Keratinocyte (primary cell): ENCODE results near the gene THAP11. TPM values are rescaled to one million over a fixed set of nuclear protein-coding genes. Genes with fewer than 3 reads are reported as not detected.

Experiments used
- DNase-seq: peaks from one replicate; pipeline ENCODE4 v3.0.0-alpha.2; 2011; ENCODE audit warnings: low read depth, missing footprints, low spot score
- FAIRE-seq: peaks from 2 replicates; lab custom pipeline; 2011; peaks lifted over from hg19 to GRCh38; lab: Jason Lieb, UNC
- H2AFZ ChIP-seq: 2 replicates; pipeline ENCODE4 v1.6.0; 2012; ENCODE audit warnings: low read length, control low read depth, inconsistent platforms; ENCODE audit not compliant: control insufficient read depth
- H3K27ac ChIP-seq: 2 replicates; pipeline ENCODE4 v1.5.1; 2011; ENCODE audit warnings: low read length; ENCODE audit not compliant: control insufficient read depth, insufficient read depth
- H3K27me3 ChIP-seq: 3 replicates; pipeline ENCODE4 v1.6.0; 2011; ENCODE audit warnings: low read length; ENCODE audit not compliant: control insufficient read depth, insufficient read depth; ENCODE audit errors: extremely low read depth
- H3K36me3 ChIP-seq, 2 experiments: 2 replicates in 1 of 2; 3 replicates in 1 of 2; pipeline ENCODE4 v1.5.1; 2011; ENCODE audit warnings: low read length in 2 of 2, mild to moderate bottlenecking in 1 of 2; ENCODE audit not compliant: control insufficient read depth in 2 of 2, insufficient read depth in 2 of 2; ENCODE audit errors: extremely low read depth in 1 of 2
- H3K4me1 ChIP-seq: 3 replicates; pipeline ENCODE4 v1.5.1; 2011; ENCODE audit warnings: low read length; ENCODE audit not compliant: control insufficient read depth, insufficient read depth; ENCODE audit errors: extremely low read depth
- H3K4me2 ChIP-seq: 3 replicates; pipeline ENCODE4 v1.6.0; 2011; ENCODE audit warnings: low read depth, low read length; ENCODE audit not compliant: control insufficient read depth, insufficient read depth; ENCODE audit errors: extremely low read depth
- H3K4me3 ChIP-seq, 3 experiments: fragments of 200-600 bp in 1 of 3; sonication (generic) in 1 of 3; 2 replicates in 2 of 3; 3 replicates in 1 of 3; pipeline ENCODE4 v1.5.1; 2011 to 2016; ENCODE audit warnings: low read length in 3 of 3, mild to moderate bottlenecking in 3 of 3, control low read depth in 2 of 3, inconsistent platforms in 1 of 3, low read depth in 1 of 3, mixed read lengths in 1 of 3, mixed run types in 1 of 3, moderate library complexity in 1 of 3; ENCODE audit not compliant: control insufficient read depth in 2 of 3, insufficient read depth in 2 of 3; ENCODE audit errors: extremely low read depth in 1 of 3
- H3K79me2 ChIP-seq: 2 replicates; pipeline ENCODE4 v1.6.0; 2012; ENCODE audit warnings: low read length; ENCODE audit not compliant: control insufficient read depth, insufficient read depth
- H3K9ac ChIP-seq: 3 replicates; pipeline ENCODE4 v1.6.0; 2011; ENCODE audit warnings: low read length; ENCODE audit not compliant: control insufficient read depth, insufficient read depth; ENCODE audit errors: extremely low read depth
- H3K9me1 ChIP-seq: 3 replicates; pipeline ENCODE4 v1.6.0; 2011; ENCODE audit warnings: low read length; ENCODE audit not compliant: control insufficient read depth, insufficient read depth; ENCODE audit errors: extremely low read depth
- H3K9me3 ChIP-seq: 2 replicates; pipeline ENCODE4 v1.5.1; 2012; ENCODE audit warnings: low read depth, low read length; ENCODE audit not compliant: control insufficient read depth
- H4K20me1 ChIP-seq: 3 replicates; pipeline ENCODE4 v1.6.0; 2011; ENCODE audit warnings: low read length; ENCODE audit not compliant: control insufficient read depth, insufficient read depth; ENCODE audit errors: extremely low read depth
- EZH2 ChIP-seq: IDR thresholded peaks from one replicate; pipeline ENCODE4 v1.6.1; 2012; ENCODE audit warnings: inconsistent platforms, mild to moderate bottlenecking, low read length, moderate library complexity
- dilution Hi-C: fragments of 300-500 bp; cut with MboI; formaldehyde crosslinking; loops from one replicate; pipeline ENCODE4 v1.7.0; 2020; ENCODE audit warnings: low sequenced_read_pairs; ENCODE audit not compliant: extremely low pct_ligation_motif_present
- polyA plus RNA-seq, 5 experiments: library from polyadenylated mRNA; depleted of rRNA in 3 of 5; stranded (reverse) in 3 of 5; stranded (forward) in 1 of 5; unstranded in 1 of 5; fragments of >200 nt; gene quantifications; 1 replicate in 1 of 5; 2 replicates in 3 of 5; 3 replicates in 1 of 5; pipeline versions ENCODE4 v1.2.1 to v1.2.3, GENCODE V29; 2011 to 2012; ENCODE audit warnings: missing spikeins in 2 of 5, low read depth in 1 of 5, low replicate concordance in 1 of 5
- TF ChIP-seq, protein P1 (sequence below), 3 experiments: IDR thresholded peaks in 1 of 3; conservative IDR thresholded peaks in 1 of 3; optimal IDR thresholded peaks in 1 of 3; 2 replicates in 2 of 3; 3 replicates in 1 of 3; pipeline versions ENCODE3 to v1.5.1; 2011; ENCODE audit warnings: low read length in 3 of 3, mild to moderate bottlenecking in 3 of 3, moderate library complexity in 2 of 3, control low read depth in 1 of 3, inconsistent platforms in 1 of 3; ENCODE audit not compliant: insufficient read depth in 2 of 3; ENCODE audit errors: extremely low read depth in 1 of 3

Gene THAP11
- polyA plus RNA-seq, 1 donor (not counting 4 experiments of a cell fraction or from before 2014, with no cell fraction given): 11.8 TPM

GRCh38 chr16:67853670-67854069 is 11.6 kb downstream of the THAP11 start:
- Histone ChIP-seq H3K4me2 (no peak overlapping the region), H3K36me3 (peaks cover 0 to 22% of the 10 kb centered on the region in 2 experiments), H3K4me3 (no peak overlapping the region), H2AFZ (no peak overlapping the region), H3K9me3 (no peaks in the 10 kb centered on the region), H3K79me2 (peaks cover 91% of the 10 kb centered on the region), H3K27ac (no peak overlapping the region), H3K9ac (no peak overlapping the region), H3K9me1 (peaks cover 7% of the 10 kb centered on the region), H4K20me1 (peaks cover 27% of the 10 kb centered on the region), H3K4me1 (peaks cover 21% of the 10 kb centered on the region), H3K27me3 (no peaks in the 10 kb centered on the region)
- FAIRE-seq (no peak), DNase-seq (no peak)
- no peak for TF ChIP-seq EZH2
- TF ChIP-seq, protein P1, sequence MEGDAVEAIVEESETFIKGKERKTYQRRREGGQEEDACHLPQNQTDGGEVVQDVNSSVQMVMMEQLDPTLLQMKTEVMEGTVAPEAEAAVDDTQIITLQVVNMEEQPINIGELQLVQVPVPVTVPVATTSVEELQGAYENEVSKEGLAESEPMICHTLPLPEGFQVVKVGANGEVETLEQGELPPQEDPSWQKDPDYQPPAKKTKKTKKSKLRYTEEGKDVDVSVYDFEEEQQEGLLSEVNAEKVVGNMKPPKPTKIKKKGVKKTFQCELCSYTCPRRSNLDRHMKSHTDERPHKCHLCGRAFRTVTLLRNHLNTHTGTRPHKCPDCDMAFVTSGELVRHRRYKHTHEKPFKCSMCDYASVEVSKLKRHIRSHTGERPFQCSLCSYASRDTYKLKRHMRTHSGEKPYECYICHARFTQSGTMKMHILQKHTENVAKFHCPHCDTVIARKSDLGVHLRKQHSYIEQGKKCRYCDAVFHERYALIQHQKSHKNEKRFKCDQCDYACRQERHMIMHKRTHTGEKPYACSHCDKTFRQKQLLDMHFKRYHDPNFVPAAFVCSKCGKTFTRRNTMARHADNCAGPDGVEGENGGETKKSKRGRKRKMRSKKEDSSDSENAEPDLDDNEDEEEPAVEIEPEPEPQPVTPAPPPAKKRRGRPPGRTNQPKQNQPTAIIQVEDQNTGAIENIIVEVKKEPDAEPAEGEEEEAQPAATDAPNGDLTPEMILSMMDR (optimal IDR thresholded peaks at IDR 0.05 in 1 of 3, IDR thresholded peaks at IDR 0.05 in 1 of 3, conservative IDR thresholded peaks at IDR 0.05 in 1 of 3; ENCODE audit: extremely low read depth in 1 of 3, insufficient read depth in 2 of 3, low read length in 3 of 3): no peak
- dilution Hi-C loops: no loop called here

GRCh38 chr16:67855789-67856188 is 13.7 kb downstream of the THAP11 start:
- H3K9me1 ChIP-seq: peaks cover 5% of the 10 kb centered on the region
- DNase-seq: no peak
- no peaks in the 10 kb centered on the region for H3K9me3 ChIP-seq
- peaks cover 25% of the 10 kb centered on the region for H3K4me1 ChIP-seq
- H3K36me3 ChIP-seq: peaks cover 5 to 25% of the 10 kb centered on the region in 2 experiments
- dilution Hi-C loops: no loop called here
- no peak for TF ChIP-seq EZH2
- TF ChIP-seq, protein P1 (optimal IDR thresholded peaks at IDR 0.05 in 1 of 3, IDR thresholded peaks at IDR 0.05 in 1 of 3, conservative IDR thresholded peaks at IDR 0.05 in 1 of 3; ENCODE audit: extremely low read depth in 1 of 3, insufficient read depth in 2 of 3, low read length in 3 of 3): no peak
- H3K4me3 ChIP-seq: no peak overlapping the region
- H3K27me3 ChIP-seq: no peaks in the 10 kb centered on the region
- peaks cover 27% of the 10 kb centered on the region for H4K20me1 ChIP-seq
- no peak overlapping the region for H2AFZ ChIP-seq
- peaks cover 92% of the 10 kb centered on the region for H3K79me2 ChIP-seq
- H3K27ac ChIP-seq: peak overlapping the region; percentile 48
- no peak overlapping the region for H3K4me2 ChIP-seq
- no peak overlapping the region for H3K9ac ChIP-seq
- FAIRE-seq: no peak
